SU-DHL-6 (cell line): ENCODE data around the gene SPHKAP.

Experiments
- H2AFZ ChIP-seq: fragments of 200-600 bp; sonication (generic); 2 replicates; pipeline ENCODE4 v1.6.1; 2014; ENCODE audit warnings: low read depth, mild to moderate bottlenecking, moderate library complexity, mixed read lengths, antibody characterized with exemption, low read length; ENCODE audit not compliant: severe bottlenecking
- H3F3A ChIP-seq: fragments of 200-600 bp; shearing (Covaris generic); 2 replicates; pipeline ENCODE4 v1.6.0; 2016; ENCODE audit warnings: antibody characterized with exemption, mild to moderate bottlenecking; ENCODE audit not compliant: insufficient read depth
- H3K27ac ChIP-seq: fragments of 200-600 bp; sonication (generic); 2 replicates; pipeline ENCODE4 v1.5.1; 2016; ENCODE audit warnings: low read depth, mild to moderate bottlenecking, low read length, moderate library complexity, mixed read lengths
- H3K27me3 ChIP-seq: fragments of 200-600 bp; sonication (generic), shearing (Covaris generic); 2 replicates; pipeline ENCODE4 v1.6.0; 2014; ENCODE audit warnings: mild to moderate bottlenecking, low read length
- H3K36me3 ChIP-seq: fragments of 200-600 bp; sonication (generic); 2 replicates; pipeline ENCODE4 v1.6.1; 2014; ENCODE audit warnings: mild to moderate bottlenecking, low read length, mixed read lengths
- H3K4me2 ChIP-seq: fragments of 300-600, 200-600 bp; shearing (Covaris generic), sonication (generic); 2 replicates; pipeline ENCODE4 v1.6.0; 2014; ENCODE audit warnings: low read length, low read depth, mild to moderate bottlenecking; ENCODE audit not compliant: poor library complexity, severe bottlenecking
- H3K4me3 ChIP-seq: fragments of 200-600 bp; sonication (generic); 2 replicates; pipeline ENCODE4 v1.5.1; 2014; ENCODE audit warnings: antibody characterized with exemption, low read length, mild to moderate bottlenecking, mixed read lengths; ENCODE audit not compliant: insufficient read depth, poor library complexity, severe bottlenecking
- H3K79me2 ChIP-seq: fragments of 200-600 bp; sonication (generic); 2 replicates; pipeline ENCODE4 v1.6.1; 2014; ENCODE audit warnings: mild to moderate bottlenecking, low read length, moderate library complexity; ENCODE audit not compliant: insufficient read depth
- H3K9ac ChIP-seq: fragments of 200-600 bp; sonication (generic); 2 replicates; pipeline ENCODE4 v1.7.0; 2014; ENCODE audit warnings: mild to moderate bottlenecking, low read length
- H3K9me2 ChIP-seq: fragments of 200-600 bp; sonication (generic); replicated peaks from 2 replicates; pipeline ENCODE4 v1.6.1; 2014; ENCODE audit warnings: low read length; ENCODE audit not compliant: insufficient read depth
- H3K9me3 ChIP-seq: fragments of 200-600 bp; sonication (generic); 2 replicates; pipeline ENCODE4 v1.6.1; 2014; ENCODE audit warnings: low read length, mixed read lengths; ENCODE audit not compliant: insufficient read depth
- H4K20me1 ChIP-seq: fragments of 200-600 bp; sonication (generic); 2 replicates; pipeline ENCODE4 v1.6.1; 2014; ENCODE audit warnings: low read depth, mild to moderate bottlenecking, antibody characterized with exemption, low read length, moderate library complexity, mixed read lengths
- EZH2phosphoT487 ChIP-seq: fragments of 200-600 bp; sonication (generic), shearing (Covaris generic); conservative IDR thresholded peaks from 2 replicates; pipeline ENCODE4 v1.6.1; 2018; ENCODE audit warnings: mild to moderate bottlenecking, antibody characterized with exemption, low read length, moderate library complexity, mixed read lengths
- TF ChIP-seq, protein P1 (sequence below): fragments of 200-600 bp; sonication (generic); IDR thresholded peaks from one replicate; pipeline ENCODE4 v1.5.1; 2017; ENCODE audit warnings: antibody characterized with exemption, mild to moderate bottlenecking, low read length, moderate library complexity; ENCODE audit not compliant: insufficient read depth, poor library complexity, severe bottlenecking

Gene SPHKAP

DNA sequence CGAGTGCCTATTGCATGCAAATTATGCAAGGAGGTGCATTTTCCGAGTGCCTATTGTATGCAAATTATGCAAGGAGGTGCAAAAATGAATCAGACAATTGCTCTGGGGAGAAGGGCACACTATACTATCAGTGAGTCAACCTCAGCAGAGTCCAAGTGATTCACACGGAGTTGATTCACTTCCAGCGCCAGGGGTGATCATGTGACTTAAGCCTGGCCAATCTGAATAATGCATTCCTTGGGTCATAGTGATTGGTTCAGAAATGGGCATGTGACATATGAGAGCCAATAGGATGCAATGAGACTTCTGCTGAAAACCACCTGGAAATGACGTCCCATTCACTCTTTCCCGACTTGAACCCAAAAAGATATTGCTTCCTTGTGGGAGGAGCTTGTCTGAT, 157.9 kb downstream of the SPHKAP start:
- no peak for TF ChIP-seq EZH2phosphoT487
- TF ChIP-seq, protein P1, sequence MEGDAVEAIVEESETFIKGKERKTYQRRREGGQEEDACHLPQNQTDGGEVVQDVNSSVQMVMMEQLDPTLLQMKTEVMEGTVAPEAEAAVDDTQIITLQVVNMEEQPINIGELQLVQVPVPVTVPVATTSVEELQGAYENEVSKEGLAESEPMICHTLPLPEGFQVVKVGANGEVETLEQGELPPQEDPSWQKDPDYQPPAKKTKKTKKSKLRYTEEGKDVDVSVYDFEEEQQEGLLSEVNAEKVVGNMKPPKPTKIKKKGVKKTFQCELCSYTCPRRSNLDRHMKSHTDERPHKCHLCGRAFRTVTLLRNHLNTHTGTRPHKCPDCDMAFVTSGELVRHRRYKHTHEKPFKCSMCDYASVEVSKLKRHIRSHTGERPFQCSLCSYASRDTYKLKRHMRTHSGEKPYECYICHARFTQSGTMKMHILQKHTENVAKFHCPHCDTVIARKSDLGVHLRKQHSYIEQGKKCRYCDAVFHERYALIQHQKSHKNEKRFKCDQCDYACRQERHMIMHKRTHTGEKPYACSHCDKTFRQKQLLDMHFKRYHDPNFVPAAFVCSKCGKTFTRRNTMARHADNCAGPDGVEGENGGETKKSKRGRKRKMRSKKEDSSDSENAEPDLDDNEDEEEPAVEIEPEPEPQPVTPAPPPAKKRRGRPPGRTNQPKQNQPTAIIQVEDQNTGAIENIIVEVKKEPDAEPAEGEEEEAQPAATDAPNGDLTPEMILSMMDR: no peak
- H3K79me2 ChIP-seq: no peaks in the 10 kb centered on the region
- H4K20me1 ChIP-seq: no peaks in the 10 kb centered on the region
- no peaks in the 10 kb centered on the region for H3K36me3 ChIP-seq
- no peaks in the 10 kb centered on the region for H3K27me3 ChIP-seq
- H2AFZ ChIP-seq: no peak overlapping the region
- H3K9me3 ChIP-seq: no peaks in the 10 kb centered on the region
- H3K27ac ChIP-seq: no peak overlapping the region
- no peaks in the 10 kb centered on the region for H3K9me2 ChIP-seq
- no peaks in the 10 kb centered on the region for H3F3A ChIP-seq
- H3K9ac ChIP-seq: no peak overlapping the region
- H3K4me2 ChIP-seq: no peak overlapping the region
- no peak overlapping the region for H3K4me3 ChIP-seq

DNA sequence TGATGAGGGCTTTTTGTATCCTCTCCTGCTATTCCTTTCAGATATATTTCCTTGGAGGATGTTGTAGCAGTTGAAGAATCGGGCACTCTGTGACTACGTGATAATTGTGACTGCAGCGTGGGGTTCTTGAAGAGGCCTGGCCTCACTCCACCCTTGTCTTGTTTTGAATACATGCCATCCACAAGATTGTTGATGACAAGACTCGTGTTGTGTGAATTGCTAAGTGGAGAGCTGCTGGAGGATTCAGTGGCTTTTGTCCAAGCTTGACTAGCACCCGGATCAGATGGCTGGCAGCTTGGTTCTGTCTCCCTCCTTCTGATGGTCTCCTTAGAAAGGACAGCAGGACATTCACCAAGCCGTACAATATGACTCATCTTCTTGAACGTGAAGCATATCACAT, 163.2 kb downstream of the SPHKAP start:
- no peaks in the 10 kb centered on the region for H3K36me3 ChIP-seq
- H3K9ac ChIP-seq: no peak overlapping the region
- no peak overlapping the region for H2AFZ ChIP-seq
- no peak overlapping the region for H3K27ac ChIP-seq
- no peaks in the 10 kb centered on the region for H3K9me3 ChIP-seq
- no peaks in the 10 kb centered on the region for H4K20me1 ChIP-seq
- no peaks in the 10 kb centered on the region for H3K79me2 ChIP-seq
- no peaks in the 10 kb centered on the region for H3K9me2 ChIP-seq
- no peaks in the 10 kb centered on the region for H3K27me3 ChIP-seq
- no peak overlapping the region for H3K4me3 ChIP-seq
- no peak for TF ChIP-seq EZH2phosphoT487
- TF ChIP-seq, protein P1: no peak
- no peaks in the 10 kb centered on the region for H3F3A ChIP-seq
- no peak overlapping the region for H3K4me2 ChIP-seq

DNA sequence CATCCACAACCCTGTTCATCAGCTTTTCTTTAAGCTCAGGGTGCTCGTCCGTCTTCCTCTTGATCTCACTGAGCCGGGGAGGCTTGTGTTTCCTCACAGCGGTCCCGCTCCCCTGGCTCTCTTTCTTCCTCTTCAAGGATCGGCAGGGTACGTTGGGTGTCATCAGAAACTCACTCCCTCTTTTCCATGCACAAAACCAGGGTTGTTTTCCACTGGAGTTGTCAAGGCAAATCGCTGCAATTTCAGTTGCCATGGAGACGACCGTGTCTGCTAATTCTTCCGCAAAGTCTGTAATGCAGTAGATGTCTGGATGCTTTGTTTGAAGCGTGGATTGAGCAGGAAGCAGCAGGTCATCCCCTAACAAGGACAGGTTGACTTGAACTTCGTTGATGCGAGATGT, 163.7 kb downstream of the SPHKAP start:
- Histone ChIP-seq H3K4me2 (no peak overlapping the region), H3K79me2 (no peaks in the 10 kb centered on the region), H4K20me1 (no peaks in the 10 kb centered on the region), H3K36me3 (no peaks in the 10 kb centered on the region), H3K9me2 (no peaks in the 10 kb centered on the region), H3F3A (no peaks in the 10 kb centered on the region), H3K9me3 (no peaks in the 10 kb centered on the region), H3K9ac (no peak overlapping the region), H3K4me3 (no peak overlapping the region), H2AFZ (no peak overlapping the region), H3K27ac (no peak overlapping the region), H3K27me3 (no peaks in the 10 kb centered on the region)
- TF ChIP-seq, protein P1: no peak
- no peak for TF ChIP-seq EZH2phosphoT487
